ENCODE measurements around the gene EPHA7.

EPHA7 gene

GRCh38 chr6:93392797-93393196, 26.6 kb downstream of the EPHA7 start:
- DNase-seq = no peak

- DNase-seq = no peak
Observed at GRCh38 chr6:93391965-93392364, 27.4 kb downstream of the EPHA7 start.

GRCh38 chr6:93389192-93389591, 30.2 kb downstream of the EPHA7 start:
- DNase-seq = no peak

- DNase-seq = no peak
Observed at GRCh38 chr6:93388070-93388469, 31.3 kb downstream of the EPHA7 start.

DNA sequence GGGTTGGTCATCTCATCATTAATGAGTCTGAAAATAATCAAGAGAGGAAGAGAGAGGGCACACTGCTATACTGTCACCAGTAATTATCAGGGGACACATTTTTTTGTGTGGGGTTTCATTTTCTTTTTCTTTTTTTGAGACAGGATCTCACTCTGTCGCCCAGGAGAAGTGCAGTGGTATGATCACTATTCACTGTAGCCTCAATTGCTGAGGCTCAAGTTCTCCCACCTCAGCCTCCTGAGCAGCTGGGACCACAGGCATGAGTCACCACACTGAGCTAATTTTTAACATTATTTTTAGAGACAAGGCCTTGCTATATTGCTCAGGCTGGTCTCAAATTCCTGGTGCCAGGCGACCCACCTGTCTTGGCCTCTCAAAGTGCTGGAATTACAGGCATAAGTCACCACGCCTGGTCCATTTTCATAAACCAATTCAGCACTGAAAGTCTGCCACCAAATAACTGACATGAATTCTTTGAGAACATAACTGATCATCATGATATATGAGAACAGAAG, 43.3 kb downstream of the EPHA7 start:
- no peak for DNase-seq

DNA sequence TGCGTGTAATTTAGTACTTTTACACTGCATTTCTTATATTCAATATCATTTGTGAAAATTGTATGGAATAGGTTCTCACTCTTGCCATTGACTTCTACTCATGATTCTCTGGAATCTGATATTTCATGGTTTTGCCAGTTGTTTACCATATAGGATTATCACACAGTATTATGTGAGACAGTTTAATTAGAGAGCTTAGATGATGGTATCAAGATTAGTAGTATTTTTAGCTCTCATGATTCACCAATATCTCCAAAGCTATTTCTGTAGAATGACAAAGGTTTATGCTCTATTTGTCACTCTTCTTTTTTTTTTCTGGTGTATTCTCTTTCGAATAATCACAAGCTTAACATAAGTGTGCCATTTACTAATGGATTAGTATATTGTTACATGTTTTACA, 45.9 kb downstream of the EPHA7 start:
- no peak for DNase-seq

DNA sequence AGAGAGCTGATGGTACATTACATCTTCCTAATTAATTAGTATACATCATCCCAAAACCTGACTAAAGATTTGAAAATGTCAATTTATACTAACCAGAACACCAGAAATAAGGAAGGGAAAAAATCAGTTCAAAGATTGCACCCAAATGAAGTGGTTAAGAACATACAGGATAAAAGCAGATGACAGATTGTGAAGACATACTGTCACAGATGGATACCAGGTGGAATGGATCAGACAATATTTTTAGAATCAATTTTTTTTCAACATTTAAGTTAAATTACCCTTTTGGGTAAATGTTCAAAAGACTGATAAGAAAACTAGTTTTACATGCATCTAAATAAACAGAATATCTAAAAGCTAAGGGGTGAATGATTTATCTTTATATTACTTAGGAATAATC, 47.6 kb downstream of the EPHA7 start:
- DNase-seq = no peak

DNA sequence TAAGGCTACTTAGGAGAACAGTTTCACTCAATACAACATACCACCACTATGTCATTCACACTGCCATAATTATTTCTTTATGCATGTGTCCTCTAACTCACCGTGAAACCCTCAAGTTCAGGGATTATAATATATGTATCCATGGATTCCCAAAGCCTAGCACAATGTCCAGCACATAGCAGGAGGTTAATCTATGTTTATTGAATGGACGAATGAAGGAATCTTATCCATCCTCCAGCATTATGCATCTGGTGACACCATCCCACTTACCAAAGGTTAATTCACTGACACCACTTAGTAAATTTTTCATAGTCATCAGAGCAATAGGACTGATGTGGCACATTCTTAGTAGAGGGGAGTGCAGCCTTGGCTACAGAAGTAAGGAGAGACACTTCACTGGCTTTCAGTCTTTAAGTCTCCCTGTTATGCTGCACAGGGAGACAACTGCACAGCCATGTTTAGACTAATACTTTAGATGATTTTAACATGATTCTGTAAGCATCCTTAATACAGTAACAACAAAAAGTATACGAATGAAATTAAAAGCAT, 49.7 kb downstream of the EPHA7 start:
- no peak for DNase-seq

GRCh38 chr6:93366506-93366905, 52.9 kb downstream of the EPHA7 start:
- DNase-seq = no peak

DNA sequence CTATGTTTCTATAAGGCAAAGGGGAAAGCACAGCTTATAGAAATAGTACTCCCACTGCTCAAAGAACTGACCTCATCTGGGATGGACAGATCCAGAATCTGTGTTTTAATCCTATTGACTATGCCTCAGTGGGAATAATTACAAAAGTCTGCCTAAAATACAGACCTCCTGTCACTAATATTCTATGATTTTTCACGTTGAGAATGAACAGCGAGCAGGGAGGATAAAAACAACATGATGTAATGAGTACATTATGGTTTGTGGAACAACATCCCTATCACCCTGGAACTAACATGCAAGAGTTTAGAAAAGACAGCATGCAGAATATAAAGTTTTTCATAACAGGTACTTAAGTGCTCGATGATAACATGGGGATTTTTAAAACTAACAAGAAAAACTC, 53.9 kb downstream of the EPHA7 start:
- DNase-seq = no peak

DNA sequence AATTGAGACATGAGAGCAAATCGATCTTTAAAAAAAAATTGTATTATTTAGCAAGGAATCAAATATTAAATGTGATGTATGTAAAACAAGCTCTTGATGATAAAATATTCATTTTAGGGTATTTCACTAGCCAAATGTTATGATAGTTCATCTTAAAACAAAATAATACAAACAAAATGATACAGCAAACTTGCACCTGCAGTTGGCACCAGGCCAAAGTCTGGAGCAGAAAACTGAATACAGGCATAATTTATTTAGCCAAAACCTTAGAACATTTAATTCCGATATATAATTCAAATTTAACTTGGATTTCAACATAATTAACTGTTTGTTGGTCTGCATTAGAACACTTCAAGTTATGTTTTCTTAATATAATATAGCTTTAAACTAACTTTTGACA, 60.9 kb downstream of the EPHA7 start:
- DNase-seq = no peak

DNA sequence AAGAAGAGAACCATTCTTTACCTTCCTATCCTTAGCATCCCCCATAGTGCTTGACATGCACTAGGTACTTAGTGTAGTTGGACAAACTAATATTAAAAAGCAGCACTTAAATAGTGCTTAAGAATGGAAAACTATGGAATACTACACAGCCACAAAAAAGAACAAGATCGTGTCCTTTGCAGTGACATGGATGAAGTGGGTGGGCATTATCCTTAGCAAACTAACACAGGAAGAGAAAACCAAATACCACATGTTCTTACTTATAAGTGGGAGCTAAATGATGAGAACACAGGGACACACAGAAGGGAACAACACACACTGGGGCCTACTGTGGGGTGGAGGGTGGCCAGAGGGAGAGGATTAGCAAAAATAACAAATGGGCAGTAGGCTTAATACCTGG, 66.8 kb downstream of the EPHA7 start:
- DNase-seq = no peak

GRCh38 chr6:93351222-93351621, 68.1 kb downstream of the EPHA7 start:
- DNase-seq = no peak

GRCh38 chr6:93350774-93351173, 68.6 kb downstream of the EPHA7 start:
- DNase-seq = no peak

GRCh38 chr6:93344333-93344835, 75.0 kb downstream of the EPHA7 start:
- no peak for DNase-seq

DNA sequence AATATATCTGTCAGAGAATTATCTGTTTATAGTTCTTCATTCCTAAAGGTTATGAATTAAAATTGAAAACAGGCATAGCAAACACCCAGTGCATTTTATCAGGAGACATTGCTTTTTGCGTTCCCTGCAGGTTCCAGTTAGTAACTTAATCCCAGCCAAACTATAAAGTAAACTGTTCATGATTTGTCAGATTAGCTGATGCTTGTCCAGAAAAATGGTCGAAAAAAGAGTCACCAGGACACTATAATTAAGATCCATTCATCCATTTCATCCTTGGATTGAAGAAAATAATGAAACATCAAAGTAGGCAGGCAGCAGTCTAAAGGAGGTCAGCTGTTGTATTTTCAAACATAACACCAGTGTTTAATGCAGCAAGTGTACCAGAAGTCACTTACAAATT, 75.9 kb downstream of the EPHA7 start:
- no peak for DNase-seq

GRCh38 chr6:93341900-93342613, 77.3 kb downstream of the EPHA7 start:
- no peak for DNase-seq

DNA sequence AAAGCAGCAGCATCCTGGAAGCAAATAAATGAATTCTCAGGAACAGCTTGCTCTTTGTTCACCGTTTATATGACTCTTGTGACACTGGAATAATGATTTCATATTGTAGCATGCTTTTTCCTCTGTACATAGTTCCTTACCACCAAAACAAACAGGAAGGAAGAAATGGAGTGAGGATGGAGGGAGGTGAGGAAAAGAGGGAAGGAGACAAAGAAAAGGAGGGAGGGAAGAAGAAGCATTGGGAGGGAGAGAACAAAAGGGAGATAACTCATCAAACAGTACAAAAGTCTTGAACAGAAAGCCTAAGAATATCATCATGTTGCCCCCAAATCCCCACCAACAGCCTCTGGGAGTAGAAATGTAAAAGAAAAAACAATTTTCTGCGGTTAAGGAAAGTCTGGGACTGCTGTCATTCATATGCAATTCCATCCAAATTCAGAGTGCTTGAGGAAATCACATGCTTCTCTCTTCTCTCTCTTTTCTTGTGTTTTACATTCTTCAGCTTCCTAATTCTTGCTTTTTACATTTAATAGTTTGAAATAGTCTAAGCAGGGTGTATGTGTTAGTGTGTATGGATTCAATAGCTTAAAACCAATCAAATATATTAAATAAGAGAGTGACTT, 81.5 kb downstream of the EPHA7 start:
- no peak for DNase-seq

DNA sequence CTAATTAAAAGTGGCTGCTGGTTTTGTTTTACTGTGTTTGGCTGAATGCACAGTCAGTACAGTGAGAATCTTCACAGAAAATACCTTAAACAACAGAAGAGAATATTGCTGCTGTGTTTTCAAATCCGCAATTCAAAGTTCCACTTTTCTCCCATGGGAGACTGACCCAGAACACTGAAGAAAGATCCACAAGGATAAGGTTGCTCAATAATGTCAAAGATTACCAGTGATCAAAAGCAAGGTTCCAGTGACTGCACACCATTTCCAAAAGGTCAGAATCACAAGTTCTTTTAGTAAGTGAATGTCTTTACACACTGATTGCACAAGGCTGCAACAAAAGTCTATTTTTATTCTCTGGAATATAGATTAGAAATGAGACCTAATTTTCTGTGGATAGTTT, 82.3 kb downstream of the EPHA7 start:
- no peak for DNase-seq

GRCh38 chr6:93329301-93330000, 89.9 kb downstream of the EPHA7 start:
- DNase-seq = no peak

DNA sequence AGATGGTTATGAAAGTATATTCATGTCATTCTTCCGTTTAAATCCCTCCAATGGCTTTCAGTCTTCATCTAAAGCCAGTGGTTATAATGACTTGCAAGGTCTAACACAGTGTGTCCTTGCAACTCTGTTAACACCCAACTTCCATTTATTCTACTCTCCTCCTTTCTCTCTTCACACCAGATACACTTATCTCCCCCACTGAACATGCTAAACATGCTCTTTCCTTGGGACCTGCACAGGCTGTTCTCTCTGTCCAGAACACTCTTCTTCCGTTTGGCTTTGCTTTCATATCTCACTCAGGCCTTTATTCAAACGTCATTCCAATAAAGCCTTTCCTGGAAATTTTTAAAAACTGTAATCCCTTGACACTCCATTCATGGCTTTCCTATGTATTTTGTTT, 91.5 kb downstream of the EPHA7 start:
- DNase-seq = no peak

- no peak for DNase-seq
Observed at GRCh38 chr6:93325761-93326160, 93.6 kb downstream of the EPHA7 start.

DNA sequence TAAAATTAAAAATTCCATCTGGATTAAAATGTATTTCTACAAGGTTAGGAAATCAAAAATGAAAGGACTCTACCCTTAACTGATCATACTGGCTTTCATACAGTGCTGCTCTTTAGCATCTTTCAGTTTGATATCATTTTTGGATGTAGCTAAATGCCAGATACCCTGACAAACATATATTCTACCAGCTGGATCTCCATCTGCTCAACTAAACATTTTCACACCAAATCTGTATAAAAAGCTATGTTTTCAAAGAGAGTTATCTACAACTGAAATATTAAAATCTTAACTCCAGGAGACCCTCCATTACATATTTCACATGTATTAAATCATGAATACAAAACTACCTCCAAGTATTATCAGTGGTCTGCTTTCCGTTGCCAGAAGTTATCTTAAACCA, 95.7 kb downstream of the EPHA7 start:
- no peak for DNase-seq

GRCh38 chr6:93322651-93323050, 96.7 kb downstream of the EPHA7 start:
- DNase-seq = no peak

Data from CD4-positive, alpha-beta T cell treated with Interleukin-17A for 4 hours (primary cell).